Gastroesophageal sphincter (tissue), 4 donors: ENCODE results near the gene MOGAT2. TPM values are rescaled to one million over a fixed set of nuclear protein-coding genes. Genes with fewer than 3 reads are reported as not detected.
"Not testable (repeated sequence)": the region's sequence is repeated elsewhere in the genome, so short reads cannot be mapped to it uniquely, and the experiment has no call there.

Experiments
- ATAC-seq: fragments of 150-250 bp; one replicate; pipeline ENCODE4 v1.9.1; 2016; ENCODE audit warnings: mild to moderate bottlenecking, moderate library complexity
- H3K27ac ChIP-seq, 4 donors: fragments of 200-600 bp; sonication (generic) in 3 of 4; 1 replicate in 3 of 4; 2 replicates in 1 of 4; pipeline ENCODE4 v1.5.1; 2016 to 2019
- H3K27me3 ChIP-seq: fragments of 200-600 bp; sonication (generic); one replicate; pipeline ENCODE4 v1.5.1; 2019
- H3K36me3 ChIP-seq, 2 donors: fragments of 200-600 bp; sonication (generic); one replicate each; pipeline ENCODE4 v1.5.1; 2019; ENCODE audit warnings: control low read depth in 1 of 2
- H3K4me1 ChIP-seq, 3 donors: fragments of 200-600 bp; sonication (generic); 1 replicate in 2 of 3; 2 replicates in 1 of 3; pipeline ENCODE4 v1.5.1; 2016 to 2019; ENCODE audit warnings: control low read depth in 2 of 3
- H3K4me3 ChIP-seq, 2 donors: fragments of 200-600 bp; sonication (generic); one replicate each; pipeline ENCODE4 v1.5.1; 2019; ENCODE audit warnings: mild to moderate bottlenecking in 1 of 2, moderate library complexity in 1 of 2
- H3K9me3 ChIP-seq, 3 donors: fragments of 200-600 bp; sonication (generic); one replicate each; pipeline ENCODE4 v1.5.1; 2017 to 2019; ENCODE audit warnings: control low read depth in 2 of 3
- CTCF ChIP-seq, 4 experiments: fragments of 200-600 bp in 2 of 4; fragments of 450-650 bp in 2 of 4; sonication (generic) in 1 of 4; IDR thresholded peaks; one replicate each; pipeline ENCODE4 v1.5.1; 2017 to 2019; ENCODE audit warnings: antibody characterized with exemption in 4 of 4, mild to moderate bottlenecking in 2 of 4, moderate library complexity in 2 of 4
- EP300 ChIP-seq: sonication (generic); formaldehyde crosslinking; IDR thresholded peaks from one replicate; pipeline ENCODE4 v1.6.1; 2017; ENCODE audit warnings: antibody characterized with exemption, mild to moderate bottlenecking
- POLR2A ChIP-seq, 2 donors: fragments of 450-650 bp; IDR thresholded peaks; one replicate each; pipeline ENCODE4 v1.6.1; 2017; ENCODE audit warnings: antibody characterized with exemption in 2 of 2, mild to moderate bottlenecking in 2 of 2, moderate library complexity in 1 of 2
- POLR2AphosphoS5 ChIP-seq: sonication (generic); formaldehyde crosslinking; IDR thresholded peaks from one replicate; pipeline ENCODE4 v1.6.1; 2017; ENCODE audit warnings: antibody characterized with exemption
- WGBS, 2 donors: methylation state at CpG; one replicate each; pipeline ENCODE4 v1.1.5; 2018; ENCODE audit warnings: low coverage in 1 of 2; 5-methylcytosine and 5-hydroxymethylcytosine counted together
- total RNA-seq, 4 donors: library from RNA; depleted of rRNA; stranded (reverse); fragments of >200 nt; gene quantifications; one replicate each; pipeline ENCODE4 v1.1.0, GENCODE V29; 2016

Gene MOGAT2
- total RNA-seq, 4 donors from 2014 or later, result 0.30 TPM; not detected in 3

- 13 to 39% methylated on average over 2 to 5 of the region's 9 CpGs for WGBS, 2 donors
- no peak for ATAC-seq
- Histone ChIP-seq H3K4me3 (no peak overlapping the region), H3K4me1 (no peaks in the 10 kb centered on the region), H3K9me3 (no peaks in the 10 kb centered on the region), H3K27me3 (peaks cover 32% of the 10 kb centered on the region), H3K36me3 (no peaks in the 10 kb centered on the region), H3K27ac (no peak overlapping the region)
- TF ChIP-seq EP300 (no peak), CTCF (IDR thresholded peaks at IDR 0.05) (no peak), POLR2A (IDR thresholded peaks at IDR 0.05) (no peak), POLR2AphosphoS5 (no peak)
Measured at GRCh38 chr11:75743711-75744563, 26.3 kb downstream of the MOGAT2 start.

- WGBS, 2 donors, result 77 to 89% methylated on average over 4 to 5 of the region's 5 CpGs
- Histone ChIP-seq H3K4me1 (no peaks in the 10 kb centered on the region), H3K9me3 (no peaks in the 10 kb centered on the region), H3K27ac (no peak overlapping the region), H3K27me3 (peaks cover 32% of the 10 kb centered on the region), H3K36me3 (no peaks in the 10 kb centered on the region), H3K4me3 (no peak overlapping the region)
- ATAC-seq, result no peak
- TF ChIP-seq POLR2A (IDR thresholded peaks at IDR 0.05) (no peak), POLR2AphosphoS5 (no peak), CTCF (IDR thresholded peaks at IDR 0.05) (no peak), EP300 (no peak)
Measured at GRCh38 chr11:75745807-75746206, 28.2 kb downstream of the MOGAT2 start.

GRCh38 chr11:75748729-75749273 is 31.2 kb downstream of the MOGAT2 start:
- peaks cover 29% of the 10 kb centered on the region for H3K27me3 ChIP-seq
- not testable (repeated sequence) for H3K36me3 ChIP-seq, H3K9me3 ChIP-seq, H3K27ac ChIP-seq, ATAC-seq, H3K4me1 ChIP-seq, H3K4me3 ChIP-seq
- WGBS, 2 donors, result 90 to 100% methylated on average over 2 to 5 of the region's 26 CpGs

GRCh38 chr11:75754933-75755332 is 37.3 kb downstream of the MOGAT2 start:
- not testable (repeated sequence) for H3K36me3 ChIP-seq, H3K4me3 ChIP-seq, H3K27ac ChIP-seq, H3K9me3 ChIP-seq, H3K4me1 ChIP-seq, ATAC-seq, H3K27me3 ChIP-seq

GRCh38 chr11:75757651-75758050 is 40.0 kb downstream of the MOGAT2 start:
- H3K4me1 ChIP-seq, result no peaks in the 10 kb centered on the region
- H3K27ac ChIP-seq, result no peak overlapping the region
- TF ChIP-seq POLR2A (IDR thresholded peaks at IDR 0.05) (no peak), CTCF (IDR thresholded peaks at IDR 0.05) (no peak), EP300 (no peak), POLR2AphosphoS5 (no peak)
- WGBS, 2 donors, result 58 to 83% methylated on average over 1 to 2 of the region's 2 CpGs
- H3K4me3 ChIP-seq, result no peak overlapping the region
- no peaks in the 10 kb centered on the region for H3K9me3 ChIP-seq
- no peaks in the 10 kb centered on the region for H3K36me3 ChIP-seq
- no peaks in the 10 kb centered on the region for H3K27me3 ChIP-seq
- ATAC-seq, result no peak

- Histone ChIP-seq H3K9me3 (no peaks in the 10 kb centered on the region), H3K4me1 (no peaks in the 10 kb centered on the region), H3K36me3 (no peaks in the 10 kb centered on the region), H3K27me3 (no peaks in the 10 kb centered on the region), H3K4me3 (no peak overlapping the region), H3K27ac (no peak overlapping the region)
- no peak for ATAC-seq
- TF ChIP-seq POLR2AphosphoS5 (no peak), POLR2A (IDR thresholded peaks at IDR 0.05) (no peak), CTCF (IDR thresholded peaks at IDR 0.05) (no peak), EP300 (no peak)
- 84 to 94% methylated on average over 2 to 4 of the region's 4 CpGs for WGBS, 2 donors
Measured at GRCh38 chr11:75759832-75760231, 42.2 kb downstream of the MOGAT2 start.
